H1 (cell line): ENCODE results near the gene ADIPOQ.

Experiments
- POLR2A ChIP-seq, 2 experiments: IDR thresholded peaks; 1 replicate in 1 of 2; 2 replicates in 1 of 2; pipeline ENCODE4 v1.6.1; 2011; ENCODE audit warnings: low read depth in 2 of 2, low read length in 2 of 2, mild to moderate bottlenecking in 2 of 2; ENCODE audit errors: control extremely low read depth in 1 of 2
- TF ChIP-seq, protein P1 (sequence below), 3 experiments: IDR thresholded peaks; 1 replicate in 2 of 3; 2 replicates in 1 of 3; pipeline versions ENCODE4 v1.5.1 to v1.6.1; 2011; ENCODE audit warnings: low read length in 3 of 3, mild to moderate bottlenecking in 3 of 3, inconsistent platforms in 2 of 3, low read depth in 1 of 3, moderate library complexity in 1 of 3; ENCODE audit not compliant: insufficient read depth in 1 of 3; ENCODE audit errors: control extremely low read depth in 1 of 3
- TF ChIP-seq, protein P2 (sequence below): IDR thresholded peaks from 2 replicates; pipeline ENCODE4 v1.6.1; 2011; ENCODE audit warnings: low read length, improper control_type of control experiment
- TF ChIP-seq, protein P3 (sequence below): IDR thresholded peaks from 2 replicates; pipeline ENCODE4 v1.6.1; 2012; ENCODE audit warnings: low read length, inconsistent platforms

DNA sequence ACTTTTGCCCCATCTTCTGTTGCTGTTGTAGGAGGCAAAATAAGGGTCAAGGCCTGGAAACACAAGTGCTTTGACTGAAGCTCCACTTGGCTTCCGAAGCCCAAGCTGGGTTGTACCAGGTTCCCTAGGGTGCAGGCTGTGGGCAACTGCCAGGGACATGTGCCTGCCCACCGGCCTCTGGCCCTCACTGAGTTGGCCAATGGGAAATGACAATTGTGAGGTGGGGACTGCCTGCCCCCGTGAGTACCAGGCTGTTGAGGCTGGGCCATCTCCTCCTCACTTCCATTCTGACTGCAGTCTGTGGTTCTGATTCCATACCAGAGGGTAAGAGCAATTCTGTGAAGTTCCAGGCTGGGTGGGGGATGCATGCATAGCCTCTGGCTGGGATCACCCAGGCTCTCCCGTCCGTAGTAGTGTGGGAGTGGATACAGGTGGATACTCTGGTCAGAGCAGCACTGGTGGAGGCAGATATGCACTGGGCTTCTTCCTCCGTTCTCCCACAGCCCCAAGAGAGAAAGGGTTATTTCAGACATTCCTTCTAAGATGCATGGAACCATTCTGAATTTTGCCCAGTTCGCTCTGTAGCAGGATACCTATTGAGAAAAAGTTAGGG lies at the start of gene ADIPOQ:
- TF ChIP-seq, protein P1, sequence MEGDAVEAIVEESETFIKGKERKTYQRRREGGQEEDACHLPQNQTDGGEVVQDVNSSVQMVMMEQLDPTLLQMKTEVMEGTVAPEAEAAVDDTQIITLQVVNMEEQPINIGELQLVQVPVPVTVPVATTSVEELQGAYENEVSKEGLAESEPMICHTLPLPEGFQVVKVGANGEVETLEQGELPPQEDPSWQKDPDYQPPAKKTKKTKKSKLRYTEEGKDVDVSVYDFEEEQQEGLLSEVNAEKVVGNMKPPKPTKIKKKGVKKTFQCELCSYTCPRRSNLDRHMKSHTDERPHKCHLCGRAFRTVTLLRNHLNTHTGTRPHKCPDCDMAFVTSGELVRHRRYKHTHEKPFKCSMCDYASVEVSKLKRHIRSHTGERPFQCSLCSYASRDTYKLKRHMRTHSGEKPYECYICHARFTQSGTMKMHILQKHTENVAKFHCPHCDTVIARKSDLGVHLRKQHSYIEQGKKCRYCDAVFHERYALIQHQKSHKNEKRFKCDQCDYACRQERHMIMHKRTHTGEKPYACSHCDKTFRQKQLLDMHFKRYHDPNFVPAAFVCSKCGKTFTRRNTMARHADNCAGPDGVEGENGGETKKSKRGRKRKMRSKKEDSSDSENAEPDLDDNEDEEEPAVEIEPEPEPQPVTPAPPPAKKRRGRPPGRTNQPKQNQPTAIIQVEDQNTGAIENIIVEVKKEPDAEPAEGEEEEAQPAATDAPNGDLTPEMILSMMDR (IDR thresholded peaks at IDR 0.05; ENCODE audit: control extremely low read depth in 1 of 3, insufficient read depth in 1 of 3, low read depth in 1 of 3, low read length in 3 of 3), result no peak
- TF ChIP-seq, protein P2, sequence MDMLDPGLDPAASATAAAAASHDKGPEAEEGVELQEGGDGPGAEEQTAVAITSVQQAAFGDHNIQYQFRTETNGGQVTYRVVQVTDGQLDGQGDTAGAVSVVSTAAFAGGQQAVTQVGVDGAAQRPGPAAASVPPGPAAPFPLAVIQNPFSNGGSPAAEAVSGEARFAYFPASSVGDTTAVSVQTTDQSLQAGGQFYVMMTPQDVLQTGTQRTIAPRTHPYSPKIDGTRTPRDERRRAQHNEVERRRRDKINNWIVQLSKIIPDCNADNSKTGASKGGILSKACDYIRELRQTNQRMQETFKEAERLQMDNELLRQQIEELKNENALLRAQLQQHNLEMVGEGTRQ, result no peak
- no peak for TF ChIP-seq POLR2A (IDR thresholded peaks at IDR 0.05; ENCODE audit: control extremely low read depth in 1 of 2, low read depth in 2 of 2, low read length in 2 of 2)
- TF ChIP-seq, protein P3, sequence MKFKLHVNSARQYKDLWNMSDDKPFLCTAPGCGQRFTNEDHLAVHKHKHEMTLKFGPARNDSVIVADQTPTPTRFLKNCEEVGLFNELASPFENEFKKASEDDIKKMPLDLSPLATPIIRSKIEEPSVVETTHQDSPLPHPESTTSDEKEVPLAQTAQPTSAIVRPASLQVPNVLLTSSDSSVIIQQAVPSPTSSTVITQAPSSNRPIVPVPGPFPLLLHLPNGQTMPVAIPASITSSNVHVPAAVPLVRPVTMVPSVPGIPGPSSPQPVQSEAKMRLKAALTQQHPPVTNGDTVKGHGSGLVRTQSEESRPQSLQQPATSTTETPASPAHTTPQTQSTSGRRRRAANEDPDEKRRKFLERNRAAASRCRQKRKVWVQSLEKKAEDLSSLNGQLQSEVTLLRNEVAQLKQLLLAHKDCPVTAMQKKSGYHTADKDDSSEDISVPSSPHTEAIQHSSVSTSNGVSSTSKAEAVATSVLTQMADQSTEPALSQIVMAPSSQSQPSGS, result no peak
